B cell (primary cell): ENCODE measurements around the gene BLOC1S2.

Experiments
- CTCF ChIP-seq: fragments of 200-600 bp; IDR thresholded peaks from one replicate; pipeline ENCODE4 v1.8.0; 2022; ENCODE audit warnings: antibody characterized with exemption, mild to moderate bottlenecking
- EZH2 ChIP-seq: IDR thresholded peaks from 2 replicates; pipeline ENCODE4 v1.6.1; 2012; ENCODE audit warnings: borderline replicate concordance, low read depth, mild to moderate bottlenecking, moderate library complexity, low read length; ENCODE audit not compliant: insufficient read depth, poor library complexity, severe bottlenecking

- no peak for TF ChIP-seq CTCF
- TF ChIP-seq EZH2: no peak
Measured at GRCh38 chr10:100238429-100238828, 48.1 kb downstream of the BLOC1S2 start.
